Prostate gland (tissue), 2 donors: ENCODE results near the gene FGGY.

Source experiments
- CTCF ChIP-seq, 4 experiments: fragments of 200-600 bp in 2 of 4; fragments of 450-650 bp in 2 of 4; sonication (generic) in 2 of 4; IDR thresholded peaks; 1 replicate in 3 of 4; 2 replicates in 1 of 4; pipeline ENCODE4 v1.5.1; 2016 to 2019; ENCODE audit warnings: antibody characterized with exemption in 4 of 4, mild to moderate bottlenecking in 2 of 4, moderate library complexity in 2 of 4
- POLR2A ChIP-seq: fragments of 450-650 bp; IDR thresholded peaks from one replicate; pipeline ENCODE4 v1.6.1; 2016; ENCODE audit warnings: antibody characterized with exemption, mild to moderate bottlenecking
- POLR2AphosphoS5 ChIP-seq: sonication (generic); formaldehyde crosslinking; IDR thresholded peaks from one replicate; pipeline ENCODE4 v1.6.1; 2017; ENCODE audit warnings: antibody characterized with exemption

DNA sequence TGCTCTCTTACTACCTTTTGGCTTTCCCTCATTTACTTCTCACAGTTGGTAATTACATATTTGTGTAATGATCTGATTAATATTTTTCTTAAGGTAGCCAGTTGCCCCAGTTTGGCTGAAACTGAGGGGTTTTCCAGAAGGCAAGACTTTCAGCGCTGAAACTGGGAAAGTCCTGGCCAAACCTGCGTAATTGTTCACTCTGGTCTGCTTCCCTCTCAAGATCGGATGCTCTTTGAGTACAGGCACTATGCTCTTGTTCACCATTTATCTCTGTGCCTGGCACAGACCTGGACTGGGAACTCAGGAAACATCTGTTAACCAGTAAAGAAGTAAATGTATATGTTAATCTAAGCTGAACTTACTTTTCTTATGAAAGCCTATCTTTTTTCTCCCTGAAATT, 308.3 kb downstream of the FGGY start:
- no peak for TF ChIP-seq CTCF (IDR thresholded peaks at IDR 0.05)
- no peak for TF ChIP-seq POLR2A
- TF ChIP-seq POLR2AphosphoS5: no peak
